ENCODE results near the gene GEMIN4.

Gene GEMIN4

GRCh38 chr17:718075-718474 is 34.0 kb downstream of the GEMIN4 start:
- DNase-seq (ENCODE audit: low read depth), result no peak

GRCh38 chr17:708132-708531 is 43.9 kb downstream of the GEMIN4 start:
- TF ChIP-seq CTCF (IDR thresholded peaks at IDR 0.05; ENCODE audit: low read depth, low read length, missing control alignments), result no peak
- in situ Hi-C loops (cut with HindIII; ENCODE audit: low sequenced_read_pairs), result no loop called here
- no peak overlapping the region for H3K4me3 ChIP-seq (ENCODE audit: low read depth, low read length)
- no peak for DNase-seq (ENCODE audit: low read depth)

More at GRCh38 chr17:718075-718474, 34.0 kb downstream of the GEMIN4 start:
- TF ChIP-seq CTCF (IDR thresholded peaks at IDR 0.05; ENCODE audit: low read depth, low read length, missing control alignments), result no peak
- no peak overlapping the region for H3K4me3 ChIP-seq (ENCODE audit: low read depth, low read length)
- in situ Hi-C loops (cut with HindIII; ENCODE audit: low sequenced_read_pairs), result no loop called here

- H3K4me3 ChIP-seq (ENCODE audit: low read depth, low read length), result no peak overlapping the region
- in situ Hi-C loops (cut with HindIII; ENCODE audit: low sequenced_read_pairs), result no loop called here
- no peak for DNase-seq (ENCODE audit: low read depth)
- no peak for TF ChIP-seq CTCF (IDR thresholded peaks at IDR 0.05; ENCODE audit: low read depth, low read length, missing control alignments)
Measured at GRCh38 chr17:705863-706262, 46.2 kb downstream of the GEMIN4 start.

DNA sequence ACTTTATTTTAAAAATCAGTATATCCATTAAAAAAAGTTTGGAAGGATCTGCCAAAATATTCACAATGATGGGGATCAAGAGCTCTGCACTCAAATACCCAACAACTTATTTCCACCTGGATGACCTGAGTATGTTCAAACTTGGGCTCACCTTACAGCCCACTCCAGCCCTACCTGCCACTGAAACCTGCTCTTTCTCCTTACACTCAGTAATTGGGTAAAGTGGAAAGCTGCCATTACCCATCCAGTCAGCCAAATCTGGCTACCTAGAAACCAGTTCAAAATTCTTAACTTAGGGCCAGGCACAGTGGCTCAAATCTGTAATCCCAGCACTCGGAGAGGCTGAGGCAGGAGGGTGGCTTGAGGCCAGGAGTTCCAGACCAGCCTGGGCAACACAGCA is 47.1 kb downstream of the GEMIN4 start:
- no peak for DNase-seq (ENCODE audit: low read depth)
- in situ Hi-C loops (cut with HindIII; ENCODE audit: low sequenced_read_pairs), result no loop called here
- no peak for TF ChIP-seq CTCF (IDR thresholded peaks at IDR 0.05; ENCODE audit: low read depth, low read length, missing control alignments)
- H3K4me3 ChIP-seq (ENCODE audit: low read depth, low read length), result no peak overlapping the region

GRCh38 chr17:704111-704864 is 47.8 kb downstream of the GEMIN4 start:
- in situ Hi-C loops (cut with HindIII; ENCODE audit: low sequenced_read_pairs), result no loop called here

GRCh38 chr17:703081-703875 is 48.8 kb downstream of the GEMIN4 start:
- TF ChIP-seq CTCF (IDR thresholded peaks at IDR 0.05; ENCODE audit: low read depth, low read length, missing control alignments), result no peak
- no peak for DNase-seq (ENCODE audit: low read depth)
- in situ Hi-C loops (cut with HindIII; ENCODE audit: low sequenced_read_pairs), result no loop called here
- H3K4me3 ChIP-seq (ENCODE audit: low read depth, low read length), result no peak overlapping the region

More at GRCh38 chr17:704111-704864, 47.8 kb downstream of the GEMIN4 start:
- no peak for DNase-seq (ENCODE audit: low read depth)
- no peak for TF ChIP-seq CTCF (IDR thresholded peaks at IDR 0.05; ENCODE audit: low read depth, low read length, missing control alignments)
- no peak overlapping the region for H3K4me3 ChIP-seq (ENCODE audit: low read depth, low read length)
